D721Med (cell line): ENCODE measurements around the gene RPL6.

Experiments used
- DNase-seq: peaks from one replicate; pipeline ENCODE4 v3.0.0; 2011; ENCODE audit warnings: low spot score; ENCODE audit not compliant: insufficient read length
- FAIRE-seq: peaks from 2 replicates; lab custom pipeline; 2011; peaks lifted over from hg19 to GRCh38; lab: Jason Lieb, UNC
- CTCF ChIP-seq: IDR thresholded peaks from 2 replicates; pipeline ENCODE4 v1.5.1; 2012; ENCODE audit warnings: mild to moderate bottlenecking, control low read depth; ENCODE audit not compliant: insufficient read depth; ENCODE audit errors: missing control alignments

RPL6 gene

GRCh38 chr12:112427760-112428159, 18.4 kb upstream of the RPL6 start:
- FAIRE-seq, result no peak
- TF ChIP-seq CTCF, result no peak
- no peak for DNase-seq

- no peak for DNase-seq
- TF ChIP-seq CTCF, result no peak
- no peak for FAIRE-seq
These were observed 16.4 kb upstream of the RPL6 start for GRCh38 chr12:112425582-112426382.

GRCh38 chr12:112424126-112424525, 14.7 kb upstream of the RPL6 start:
- no peak for DNase-seq
- no peak for TF ChIP-seq CTCF
- no peak for FAIRE-seq

- DNase-seq (no peak), FAIRE-seq (no peak)
- TF ChIP-seq CTCF, result no peak
These were observed 13.1 kb upstream of the RPL6 start for GRCh38 chr12:112422531-112422930.

- DNase-seq (no peak), FAIRE-seq (no peak)
- TF ChIP-seq CTCF, result no peak
These were observed 12.0 kb upstream of the RPL6 start for GRCh38 chr12:112421363-112421762.

GRCh38 chr12:112420740-112421139, 11.3 kb upstream of the RPL6 start:
- FAIRE-seq, result no peak
- DNase-seq, result no peak
- TF ChIP-seq CTCF, result no peak
